GM12891 (cell line): ENCODE measurements around the gene GRWD1.

Source experiments
- PAX5 ChIP-seq: IDR thresholded peaks from 2 replicates; pipeline ENCODE4 v1.6.1; 2011; ENCODE audit warnings: low read length, moderate library complexity, mild to moderate bottlenecking; ENCODE audit not compliant: insufficient read depth, severe bottlenecking
- POLR2A ChIP-seq: IDR thresholded peaks from 2 replicates; pipeline ENCODE4 v1.6.1; 2011; ENCODE audit warnings: low read depth, low read length, control low read depth
- POLR2AphosphoS5 ChIP-seq: IDR thresholded peaks from 2 replicates; pipeline ENCODE4 v1.6.1; 2011; ENCODE audit warnings: low read depth, low read length, control low read depth
- POU2F2 ChIP-seq: IDR thresholded peaks from 2 replicates; pipeline ENCODE4 v1.6.1; 2011; ENCODE audit warnings: low read depth, mild to moderate bottlenecking, control low read depth, low read length, moderate library complexity
- SPI1 ChIP-seq: IDR thresholded peaks from 2 replicates; pipeline ENCODE4 v1.6.1; 2011; ENCODE audit warnings: low read depth, low read length, control low read depth
- TAF1 ChIP-seq: IDR thresholded peaks from 2 replicates; pipeline ENCODE4 v1.6.1; 2011; ENCODE audit warnings: low read depth, low read length, control low read depth

DNA sequence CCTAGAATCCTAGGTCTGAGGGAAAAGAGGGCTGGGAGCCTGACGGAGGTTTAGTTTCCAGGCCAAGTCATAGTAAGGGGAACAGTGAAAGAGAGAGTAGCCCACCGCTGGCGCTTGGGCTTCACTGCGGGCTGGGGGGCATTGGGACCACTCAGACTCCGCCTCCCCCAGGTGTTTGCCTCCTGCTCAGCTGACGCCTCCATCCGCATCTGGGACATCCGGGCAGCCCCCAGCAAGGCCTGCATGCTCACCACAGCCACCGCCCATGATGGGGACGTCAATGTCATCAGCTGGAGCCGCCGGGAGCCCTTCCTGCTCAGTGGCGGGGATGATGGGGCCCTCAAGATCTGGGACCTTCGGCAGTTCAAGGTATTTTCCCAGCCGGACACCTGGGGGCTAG lies 5.1 kb downstream of the GRWD1 start:
- no peak for TF ChIP-seq TAF1
- no peak for TF ChIP-seq POLR2A
- no peak for TF ChIP-seq POLR2AphosphoS5
- TF ChIP-seq SPI1 = no peak
- no peak for TF ChIP-seq POU2F2
- TF ChIP-seq PAX5 = no peak
